SH-SY5Y (cell line): ENCODE measurements around the gene HMGCLL1.

Source experiments
- GATA2 ChIP-seq: IDR thresholded peaks from 2 replicates; pipeline ENCODE4 v1.6.1; 2011; ENCODE audit warnings: mild to moderate bottlenecking, low read depth, low read length
- GATA3 ChIP-seq: IDR thresholded peaks from 2 replicates; pipeline ENCODE4 v1.6.1; 2011; ENCODE audit warnings: low read depth, mild to moderate bottlenecking, low read length, moderate library complexity

The HMGCLL1 gene

GRCh38 chr6:55443238-55444134 is 135.5 kb downstream of the HMGCLL1 start:
- no peak for TF ChIP-seq GATA2
- no peak for TF ChIP-seq GATA3

DNA sequence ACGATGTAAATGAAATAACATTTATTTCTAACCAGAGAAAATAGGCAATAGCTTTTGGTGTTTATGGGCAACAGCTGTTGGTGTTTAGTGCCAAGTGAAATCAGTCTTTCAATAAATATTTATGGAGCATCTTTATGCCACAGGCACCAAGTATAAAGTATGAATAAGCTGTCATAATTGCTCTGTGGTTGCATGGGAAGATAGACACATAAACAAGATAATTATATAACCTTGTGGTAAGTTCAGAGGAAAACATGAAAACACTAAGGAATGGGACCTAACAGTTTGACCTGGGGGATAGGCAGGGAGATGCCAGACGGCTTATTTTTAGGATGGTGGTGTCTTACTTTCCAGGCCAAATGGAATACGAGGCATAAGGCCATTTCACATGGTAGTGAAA is 140.8 kb downstream of the HMGCLL1 start:
- no peak for TF ChIP-seq GATA3
- no peak for TF ChIP-seq GATA2

DNA sequence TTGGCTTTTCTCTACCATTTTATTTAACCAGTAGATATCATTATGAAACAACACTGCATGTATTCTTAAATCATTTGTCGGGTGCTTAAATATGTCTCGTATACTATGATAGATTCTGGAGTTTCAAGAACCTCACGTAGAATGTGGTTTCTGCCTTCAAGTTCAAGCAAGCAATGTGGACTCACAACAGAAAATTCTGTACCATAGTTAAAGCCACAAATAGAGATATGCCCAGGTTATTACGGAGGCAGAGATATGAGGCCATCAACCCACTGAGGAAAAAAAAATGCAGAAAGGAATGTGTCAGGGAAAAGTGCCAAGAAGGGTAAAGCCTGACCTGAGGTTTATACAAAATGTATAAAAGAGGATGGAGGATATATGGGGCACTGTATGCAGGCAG is 141.9 kb downstream of the HMGCLL1 start:
- TF ChIP-seq GATA3 (no peak), GATA2 (no peak)

GRCh38 chr6:55433446-55434130 is 145.4 kb downstream of the HMGCLL1 start:
- TF ChIP-seq GATA2, result no peak
- no peak for TF ChIP-seq GATA3

DNA sequence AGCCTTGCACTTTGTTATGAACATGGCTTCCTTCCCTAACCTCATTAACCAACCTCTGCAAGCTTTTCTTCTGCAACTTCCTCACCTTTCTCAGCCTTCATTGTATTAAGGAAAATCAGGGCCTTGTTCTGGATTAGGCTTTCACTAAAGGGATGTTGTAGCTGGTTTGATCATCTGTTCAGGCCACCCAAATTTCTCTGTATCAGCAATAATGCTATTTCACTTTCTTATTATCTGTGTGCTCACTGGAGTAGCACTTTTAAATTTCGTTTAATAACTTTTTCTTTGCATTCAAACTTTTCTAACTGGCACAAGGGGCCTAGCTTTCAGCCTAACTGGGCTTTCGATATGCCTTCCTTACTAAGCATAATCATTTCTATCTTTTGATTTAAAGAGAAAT is 155.1 kb downstream of the HMGCLL1 start:
- TF ChIP-seq GATA3 (no peak), GATA2 (no peak)

GRCh38 chr6:55410674-55411073 is 168.3 kb downstream of the HMGCLL1 start:
- TF ChIP-seq GATA3 (no peak), GATA2 (no peak)

- TF ChIP-seq GATA3 (no peak), GATA2 (no peak)
Measured at GRCh38 chr6:55405474-55406235, 173.3 kb downstream of the HMGCLL1 start.

- TF ChIP-seq GATA2, result no peak
- no peak for TF ChIP-seq GATA3
Measured at GRCh38 chr6:55399351-55399750, 179.6 kb downstream of the HMGCLL1 start.

DNA sequence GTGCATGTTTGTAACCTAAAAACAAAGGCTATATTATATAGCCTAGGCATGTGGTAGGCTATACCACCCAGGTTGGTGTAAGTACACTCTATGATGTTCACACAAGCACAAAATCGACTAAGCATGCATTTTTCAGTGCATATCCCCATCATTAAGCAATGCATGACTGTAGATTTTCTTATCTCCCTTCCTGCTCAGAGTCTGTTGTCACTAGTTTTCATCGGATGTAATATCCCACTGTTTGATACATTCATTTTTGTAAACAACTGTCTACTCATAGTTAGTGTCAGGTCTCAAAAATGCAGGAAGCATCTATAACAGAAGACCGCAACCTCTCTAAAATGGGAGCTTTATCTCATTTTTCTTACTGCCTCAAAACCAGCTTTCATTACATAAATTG is 181.0 kb downstream of the HMGCLL1 start:
- TF ChIP-seq GATA3, result no peak
- no peak for TF ChIP-seq GATA2

DNA sequence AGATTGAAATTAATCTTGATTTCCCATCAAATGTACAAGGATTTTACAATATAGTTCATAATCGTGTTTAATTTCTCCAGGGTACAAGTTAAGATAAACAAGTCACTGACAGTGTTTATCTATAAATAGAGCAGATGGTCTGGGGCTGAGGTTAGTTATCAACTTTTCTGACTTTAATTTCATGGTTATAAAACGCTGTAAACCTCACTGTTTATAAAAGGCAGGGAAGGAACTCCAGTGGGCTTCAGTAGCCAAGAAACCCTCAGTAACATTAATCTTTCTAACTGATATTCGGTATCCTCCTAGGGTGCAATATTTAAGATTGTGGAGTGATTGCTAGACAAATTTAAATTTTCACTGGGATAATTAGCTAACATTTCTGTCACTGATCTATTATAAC is 183.1 kb downstream of the HMGCLL1 start:
- no peak for TF ChIP-seq GATA3
- TF ChIP-seq GATA2, result no peak

GRCh38 chr6:55388211-55388610 is 190.8 kb downstream of the HMGCLL1 start:
- no peak for TF ChIP-seq GATA3
- no peak for TF ChIP-seq GATA2
